HL-60 (cell line): ENCODE results near the gene MYO16.

Experiments used
- DNase-seq, 2 experiments: peaks; one replicate each; pipeline ENCODE4 v3.0.0-alpha.2; 2010 to 2020; ENCODE audit warnings: low read depth in 1 of 2, low spot score in 1 of 2
- H3K27ac ChIP-seq: fragments of 250-450 bp; sonication (Bioruptor Pico); replicated peaks from 2 replicates; pipeline ENCODE4 v1.5.1; 2020; ENCODE audit warnings: mild to moderate bottlenecking, moderate library complexity
- H3K27me3 ChIP-seq: fragments of 250-450 bp; sonication (Bioruptor Pico); 2 replicates; pipeline ENCODE4 v1.5.1; 2021; ENCODE audit warnings: mild to moderate bottlenecking, moderate library complexity; ENCODE audit not compliant: insufficient read depth, poor library complexity, severe bottlenecking
- H3K4me3 ChIP-seq: replicated peaks from 2 replicates; pipeline ENCODE4 v1.5.1; 2011; ENCODE audit warnings: mild to moderate bottlenecking, control low read depth, low read length; ENCODE audit not compliant: insufficient read depth
- GABPA ChIP-seq: IDR thresholded peaks from 2 replicates; pipeline ENCODE4 v1.6.1; 2012; ENCODE audit warnings: low read depth
- POLR2AphosphoS5 ChIP-seq: IDR thresholded peaks from 2 replicates; pipeline ENCODE4 v1.6.1; 2012; ENCODE audit warnings: low read depth
- SPI1 ChIP-seq: IDR thresholded peaks from 2 replicates; pipeline ENCODE4 v1.6.1; 2012; ENCODE audit warnings: low read depth, mild to moderate bottlenecking, borderline replicate concordance
- TF ChIP-seq, protein P1 (sequence below): IDR thresholded peaks from one replicate; pipeline ENCODE4 v1.5.1; 2011; ENCODE audit warnings: low read length, control low read depth, inconsistent platforms; ENCODE audit not compliant: insufficient read depth
- TF ChIP-seq, protein P2 (sequence below): IDR thresholded peaks from 2 replicates; pipeline ENCODE4 v1.6.1; 2012; ENCODE audit warnings: low read depth; ENCODE audit not compliant: insufficient replicate concordance

The MYO16 gene

DNA sequence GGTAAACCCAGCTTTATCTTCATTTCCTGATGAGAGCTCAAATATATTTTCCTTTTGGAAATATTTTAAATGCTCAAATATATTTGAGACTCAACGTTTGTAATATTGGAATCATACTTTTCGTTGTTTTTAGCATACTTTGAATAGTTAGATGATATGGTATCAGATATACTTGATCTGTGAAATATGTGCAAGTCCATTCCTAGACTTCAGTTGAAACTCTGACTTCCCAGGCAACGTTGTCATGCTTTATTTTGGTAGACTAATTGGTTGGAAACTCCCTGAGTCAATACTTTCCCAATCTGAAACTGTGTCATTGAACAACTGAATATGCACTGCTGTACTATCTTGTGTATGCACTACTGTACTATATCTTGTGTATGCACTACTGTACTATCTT is 378.5 kb downstream of the MYO16 start:
- TF ChIP-seq, protein P1, sequence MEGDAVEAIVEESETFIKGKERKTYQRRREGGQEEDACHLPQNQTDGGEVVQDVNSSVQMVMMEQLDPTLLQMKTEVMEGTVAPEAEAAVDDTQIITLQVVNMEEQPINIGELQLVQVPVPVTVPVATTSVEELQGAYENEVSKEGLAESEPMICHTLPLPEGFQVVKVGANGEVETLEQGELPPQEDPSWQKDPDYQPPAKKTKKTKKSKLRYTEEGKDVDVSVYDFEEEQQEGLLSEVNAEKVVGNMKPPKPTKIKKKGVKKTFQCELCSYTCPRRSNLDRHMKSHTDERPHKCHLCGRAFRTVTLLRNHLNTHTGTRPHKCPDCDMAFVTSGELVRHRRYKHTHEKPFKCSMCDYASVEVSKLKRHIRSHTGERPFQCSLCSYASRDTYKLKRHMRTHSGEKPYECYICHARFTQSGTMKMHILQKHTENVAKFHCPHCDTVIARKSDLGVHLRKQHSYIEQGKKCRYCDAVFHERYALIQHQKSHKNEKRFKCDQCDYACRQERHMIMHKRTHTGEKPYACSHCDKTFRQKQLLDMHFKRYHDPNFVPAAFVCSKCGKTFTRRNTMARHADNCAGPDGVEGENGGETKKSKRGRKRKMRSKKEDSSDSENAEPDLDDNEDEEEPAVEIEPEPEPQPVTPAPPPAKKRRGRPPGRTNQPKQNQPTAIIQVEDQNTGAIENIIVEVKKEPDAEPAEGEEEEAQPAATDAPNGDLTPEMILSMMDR, result no peak
- no peak for TF ChIP-seq POLR2AphosphoS5
- TF ChIP-seq, protein P2, sequence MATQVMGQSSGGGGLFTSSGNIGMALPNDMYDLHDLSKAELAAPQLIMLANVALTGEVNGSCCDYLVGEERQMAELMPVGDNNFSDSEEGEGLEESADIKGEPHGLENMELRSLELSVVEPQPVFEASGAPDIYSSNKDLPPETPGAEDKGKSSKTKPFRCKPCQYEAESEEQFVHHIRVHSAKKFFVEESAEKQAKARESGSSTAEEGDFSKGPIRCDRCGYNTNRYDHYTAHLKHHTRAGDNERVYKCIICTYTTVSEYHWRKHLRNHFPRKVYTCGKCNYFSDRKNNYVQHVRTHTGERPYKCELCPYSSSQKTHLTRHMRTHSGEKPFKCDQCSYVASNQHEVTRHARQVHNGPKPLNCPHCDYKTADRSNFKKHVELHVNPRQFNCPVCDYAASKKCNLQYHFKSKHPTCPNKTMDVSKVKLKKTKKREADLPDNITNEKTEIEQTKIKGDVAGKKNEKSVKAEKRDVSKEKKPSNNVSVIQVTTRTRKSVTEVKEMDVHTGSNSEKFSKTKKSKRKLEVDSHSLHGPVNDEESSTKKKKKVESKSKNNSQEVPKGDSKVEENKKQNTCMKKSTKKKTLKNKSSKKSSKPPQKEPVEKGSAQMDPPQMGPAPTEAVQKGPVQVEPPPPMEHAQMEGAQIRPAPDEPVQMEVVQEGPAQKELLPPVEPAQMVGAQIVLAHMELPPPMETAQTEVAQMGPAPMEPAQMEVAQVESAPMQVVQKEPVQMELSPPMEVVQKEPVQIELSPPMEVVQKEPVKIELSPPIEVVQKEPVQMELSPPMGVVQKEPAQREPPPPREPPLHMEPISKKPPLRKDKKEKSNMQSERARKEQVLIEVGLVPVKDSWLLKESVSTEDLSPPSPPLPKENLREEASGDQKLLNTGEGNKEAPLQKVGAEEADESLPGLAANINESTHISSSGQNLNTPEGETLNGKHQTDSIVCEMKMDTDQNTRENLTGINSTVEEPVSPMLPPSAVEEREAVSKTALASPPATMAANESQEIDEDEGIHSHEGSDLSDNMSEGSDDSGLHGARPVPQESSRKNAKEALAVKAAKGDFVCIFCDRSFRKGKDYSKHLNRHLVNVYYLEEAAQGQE, result no peak
- TF ChIP-seq GABPA, result no peak
- TF ChIP-seq SPI1, result no peak
- DNase-seq, result no peak
- Histone ChIP-seq H3K27ac (no peak overlapping the region), H3K4me3 (no peak overlapping the region), H3K27me3 (no peaks in the 10 kb centered on the region)

DNA sequence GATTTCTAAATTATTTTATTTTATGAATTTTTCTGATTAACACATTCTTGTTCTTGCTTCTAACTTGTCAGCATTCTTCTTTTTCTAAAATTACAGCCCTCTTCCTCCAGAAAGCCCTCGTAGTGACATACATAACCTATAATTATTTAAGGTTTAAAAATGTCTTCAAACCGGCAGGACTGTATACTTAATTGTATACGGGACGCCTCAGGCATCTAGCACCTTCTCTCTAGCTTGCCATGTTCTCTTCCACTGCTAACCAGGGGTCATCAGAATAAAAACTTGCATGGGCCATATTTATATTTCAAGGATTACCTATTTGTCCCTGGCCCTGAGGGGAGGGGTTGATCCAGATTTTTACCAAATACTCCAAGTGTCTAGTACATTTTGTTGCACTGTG is 380.3 kb downstream of the MYO16 start:
- DNase-seq, result no peak
- no peak for TF ChIP-seq GABPA
- TF ChIP-seq POLR2AphosphoS5, result no peak
- TF ChIP-seq, protein P1, result no peak
- TF ChIP-seq SPI1, result no peak
- TF ChIP-seq, protein P2, result no peak
- Histone ChIP-seq H3K27ac (no peak overlapping the region), H3K4me3 (no peak overlapping the region), H3K27me3 (no peaks in the 10 kb centered on the region)

DNA sequence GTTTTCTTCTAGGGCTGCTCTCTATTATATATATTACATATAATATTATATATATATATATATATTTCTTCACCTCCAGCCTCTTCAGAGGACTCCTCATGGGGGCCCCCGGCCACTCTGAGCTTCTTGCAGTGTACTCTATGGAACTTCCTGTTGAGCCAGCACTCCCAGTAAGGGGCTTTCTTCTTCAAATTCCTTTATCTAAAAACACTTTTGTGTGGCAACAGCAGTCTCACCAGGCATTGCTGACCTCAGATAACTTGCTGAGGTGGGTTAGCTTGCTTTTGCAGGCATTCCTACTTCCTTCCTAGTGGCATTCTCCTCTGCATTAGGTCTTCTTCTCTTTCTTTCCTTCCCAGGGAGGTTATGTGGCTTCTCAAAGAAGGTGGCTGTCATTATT is 381.5 kb downstream of the MYO16 start:
- Histone ChIP-seq H3K27me3 (no peaks in the 10 kb centered on the region), H3K4me3 (no peak overlapping the region), H3K27ac (no peak overlapping the region)
- peak in 1 of 2 experiments; percentile 47 for DNase-seq
- TF ChIP-seq GABPA, result no peak
- no peak for TF ChIP-seq SPI1
- no peak for TF ChIP-seq POLR2AphosphoS5

DNA sequence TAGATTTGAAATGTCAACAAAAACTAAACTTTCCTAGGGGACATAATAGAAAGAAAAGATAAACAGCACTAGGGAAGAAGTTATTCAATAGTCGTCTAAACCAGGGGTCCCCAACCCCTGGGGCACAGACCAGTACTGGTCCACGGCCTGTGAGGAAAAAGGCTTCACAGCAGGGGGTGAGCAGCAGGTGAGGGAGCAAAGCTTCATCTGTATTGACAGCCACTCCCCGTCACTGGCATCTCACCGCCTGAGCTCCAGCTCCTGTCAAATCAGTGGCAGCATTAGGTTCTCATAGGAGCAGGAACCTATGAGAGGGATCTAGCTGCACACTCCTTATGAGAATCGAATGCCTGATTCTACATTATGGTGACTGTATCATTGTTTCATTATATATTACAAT is 382.7 kb downstream of the MYO16 start:
- no peak for DNase-seq
- Histone ChIP-seq H3K4me3 (no peak overlapping the region), H3K27ac (no peak overlapping the region), H3K27me3 (no peaks in the 10 kb centered on the region)
- TF ChIP-seq POLR2AphosphoS5, result no peak
- no peak for TF ChIP-seq SPI1
- TF ChIP-seq, protein P2, result no peak
- no peak for TF ChIP-seq GABPA
- TF ChIP-seq, protein P1, result no peak
